GM19351 (cell line): ENCODE results near the gene PLAU.
A peak's percentile ranks its signal among the peaks of the same experiment; 100 is the strongest.
"Not testable (repeated sequence)": the region's sequence is repeated elsewhere in the genome, so short reads cannot be mapped to it uniquely, and the experiment has no call there.

Source experiments
- ATAC-seq: cut with Tn5 transposase; IDR thresholded peaks from one replicate; pipeline ENCODE4 v1.9.1; 2021; ENCODE audit warnings: mild to moderate bottlenecking, moderate library complexity; ENCODE audit not compliant: unreplicated experiment

The PLAU gene

GRCh38 chr10:73948947-73949633 lies 38.2 kb downstream of the PLAU start:
- ATAC-seq = no peak

DNA sequence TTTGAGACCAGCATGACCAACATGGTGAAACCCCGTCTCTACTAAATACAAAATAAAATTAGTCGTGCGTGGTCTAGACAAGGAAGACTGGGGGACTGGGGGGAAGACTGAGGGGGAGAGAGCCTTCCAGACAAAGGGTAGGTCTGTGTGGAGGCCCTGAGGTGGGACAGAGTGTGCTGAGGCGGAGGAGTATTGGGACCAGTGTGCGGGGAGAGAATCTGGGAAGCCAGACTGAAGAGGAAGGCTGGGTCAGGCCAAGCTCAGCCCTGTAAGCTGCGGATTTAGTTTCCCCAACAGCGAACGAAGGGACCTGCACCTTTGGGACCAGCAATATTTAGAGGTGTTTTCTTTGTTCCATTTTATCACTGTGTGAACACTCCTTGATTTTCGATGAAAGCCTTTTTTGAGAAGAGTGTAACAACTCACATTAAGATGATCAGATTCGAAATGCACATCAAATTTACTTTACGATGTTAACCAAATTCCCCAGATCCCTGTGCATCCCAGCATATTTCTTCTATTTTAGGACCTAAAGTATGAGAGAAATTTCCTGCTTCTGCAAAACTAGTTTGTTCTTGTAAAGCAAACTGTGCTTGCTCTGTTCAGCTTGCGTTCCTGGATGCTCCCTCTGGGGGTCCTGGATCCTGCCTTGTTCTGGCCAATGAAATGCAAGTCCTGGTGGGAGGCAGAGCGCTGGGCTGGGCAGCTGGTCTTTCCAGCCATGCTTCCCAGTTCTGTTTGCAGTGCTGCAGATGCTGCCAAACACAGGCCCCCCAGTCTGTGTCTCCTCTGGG lies 39.4 kb downstream of the PLAU start:
- no peak for ATAC-seq

GRCh38 chr10:73953665-73954064 lies 42.7 kb downstream of the PLAU start:
- no peak for ATAC-seq

DNA sequence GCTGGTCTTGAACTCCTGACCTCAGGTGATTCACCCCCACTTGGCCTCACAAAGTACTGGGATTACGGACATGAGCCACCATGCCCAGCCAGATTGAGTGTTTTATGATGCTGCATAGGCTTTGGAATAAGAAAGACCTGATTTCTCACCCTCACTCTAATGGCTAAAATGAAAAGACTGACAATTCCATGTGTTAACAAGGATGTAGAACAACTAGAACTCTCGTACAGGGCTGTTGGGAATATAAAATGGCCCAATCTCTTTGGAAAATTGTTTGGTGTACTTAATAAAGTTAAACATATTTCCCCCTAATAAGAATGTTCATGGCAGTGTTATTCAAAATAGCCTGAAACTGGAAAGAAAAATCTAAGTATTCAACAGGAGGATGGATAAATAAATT lies 43.8 kb downstream of the PLAU start:
- ATAC-seq = no peak

DNA sequence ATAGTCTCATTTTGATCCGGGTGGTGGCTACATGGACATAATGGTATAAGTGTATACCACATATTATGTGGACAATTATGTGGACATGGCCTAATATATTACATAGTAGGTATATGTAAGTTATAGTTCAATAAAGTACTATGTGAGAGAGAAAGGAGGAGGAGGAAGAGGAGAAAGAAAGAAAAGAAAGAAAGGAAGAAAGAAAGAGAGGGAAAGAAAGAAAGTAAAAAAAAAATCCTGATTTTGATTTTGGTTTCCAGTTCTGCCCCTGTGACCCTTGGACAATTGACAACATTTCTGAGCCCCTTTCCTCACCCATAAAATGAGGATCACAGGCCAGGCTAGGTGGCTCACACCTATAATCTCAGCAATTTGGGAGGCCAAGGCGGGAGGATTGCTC lies 44.8 kb downstream of the PLAU start:
- no peak for ATAC-seq

GRCh38 chr10:73956476-73957359 lies 45.8 kb downstream of the PLAU start:
- peak; percentile 47 for ATAC-seq

DNA sequence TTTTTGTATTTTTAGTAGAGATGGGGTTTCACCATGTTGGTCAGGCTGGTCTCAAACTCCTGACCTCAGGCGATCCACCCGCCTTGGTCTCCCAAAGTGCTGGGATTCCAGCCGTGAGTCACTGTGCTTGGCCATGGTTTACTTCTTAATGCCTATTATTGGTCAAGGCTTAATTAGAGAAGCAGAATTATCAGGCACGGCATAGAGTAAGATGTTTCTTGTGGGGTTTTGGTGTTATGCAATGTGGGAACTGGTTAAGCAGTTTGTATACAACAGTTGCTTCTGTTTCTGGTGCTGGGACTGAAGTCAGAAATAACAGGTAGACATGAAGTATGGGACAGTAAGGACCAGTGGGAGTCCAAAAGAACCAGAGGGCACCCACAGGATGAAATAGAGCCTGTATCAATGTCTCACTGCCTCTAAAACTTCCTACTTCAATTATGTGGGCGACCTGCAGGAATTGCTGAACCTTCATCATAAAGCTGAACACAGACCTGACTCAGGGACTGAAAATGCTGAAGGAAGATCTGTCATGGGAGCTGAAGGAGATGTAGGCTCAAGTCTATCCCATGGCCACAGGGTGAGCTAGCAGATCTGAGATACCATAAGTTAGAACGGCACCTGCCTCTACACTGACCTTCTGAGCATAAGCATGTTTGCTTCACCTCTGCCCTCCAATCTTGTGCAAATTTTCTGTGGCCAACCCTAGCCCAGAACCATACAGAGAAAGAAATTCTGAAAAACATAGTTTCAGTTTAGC lies 48.7 kb downstream of the PLAU start:
- ATAC-seq = peak; percentile 47

- no peak for ATAC-seq
These were observed 51.5 kb downstream of the PLAU start for GRCh38 chr10:73962386-73962785.

GRCh38 chr10:73963533-73963932 lies 52.6 kb downstream of the PLAU start:
- not testable (repeated sequence) for ATAC-seq

DNA sequence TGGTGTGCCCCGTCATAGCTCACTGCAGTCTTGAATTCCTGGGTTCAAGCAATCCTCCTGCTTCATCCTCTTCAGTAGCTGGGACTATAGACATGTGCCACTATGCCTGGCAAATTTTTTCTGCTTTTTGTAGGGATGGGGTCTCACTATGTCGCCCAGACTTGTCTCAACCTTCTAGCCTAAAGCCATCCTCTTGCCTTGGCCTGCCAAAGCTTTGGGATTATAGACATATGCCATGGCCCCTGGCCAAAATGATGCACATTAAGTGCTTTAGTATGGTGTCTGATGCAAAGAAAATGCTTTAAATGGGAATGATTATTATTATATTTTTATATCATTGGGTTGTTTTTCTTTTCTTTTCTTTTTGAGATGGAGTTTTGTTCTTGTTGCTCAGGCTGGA lies 53.8 kb downstream of the PLAU start:
- no peak for ATAC-seq

DNA sequence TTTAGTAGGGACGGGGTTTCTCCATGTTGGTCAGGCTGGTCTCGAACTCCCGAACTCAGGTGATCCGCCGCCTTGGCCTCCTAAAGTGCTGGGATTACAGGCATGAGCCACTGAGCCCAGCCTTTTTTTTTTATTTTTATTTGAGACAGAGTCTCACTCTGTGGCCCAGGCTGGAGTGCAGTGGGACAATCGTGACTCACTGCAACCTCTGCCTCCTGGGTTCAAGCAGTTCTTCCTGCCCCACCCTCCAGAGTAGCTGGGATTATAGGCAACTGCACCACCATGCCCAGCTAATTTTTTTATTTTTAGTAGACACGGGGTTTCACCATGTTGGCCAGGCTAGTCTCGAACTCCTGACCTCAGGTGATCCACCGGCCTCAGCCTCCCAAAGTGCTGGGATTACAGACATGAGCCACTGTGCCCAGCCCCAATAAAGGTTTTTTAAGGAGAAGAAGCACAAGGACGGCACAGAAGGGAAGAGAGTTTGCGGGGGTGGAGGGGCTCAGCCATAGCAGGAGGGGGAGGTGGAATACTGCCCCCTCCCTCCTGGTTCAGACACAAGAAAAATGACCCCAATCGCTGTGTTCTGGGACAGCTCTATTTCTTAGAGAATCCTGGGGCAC lies 54.4 kb downstream of the PLAU start:
- ATAC-seq = not testable (repeated sequence)

DNA sequence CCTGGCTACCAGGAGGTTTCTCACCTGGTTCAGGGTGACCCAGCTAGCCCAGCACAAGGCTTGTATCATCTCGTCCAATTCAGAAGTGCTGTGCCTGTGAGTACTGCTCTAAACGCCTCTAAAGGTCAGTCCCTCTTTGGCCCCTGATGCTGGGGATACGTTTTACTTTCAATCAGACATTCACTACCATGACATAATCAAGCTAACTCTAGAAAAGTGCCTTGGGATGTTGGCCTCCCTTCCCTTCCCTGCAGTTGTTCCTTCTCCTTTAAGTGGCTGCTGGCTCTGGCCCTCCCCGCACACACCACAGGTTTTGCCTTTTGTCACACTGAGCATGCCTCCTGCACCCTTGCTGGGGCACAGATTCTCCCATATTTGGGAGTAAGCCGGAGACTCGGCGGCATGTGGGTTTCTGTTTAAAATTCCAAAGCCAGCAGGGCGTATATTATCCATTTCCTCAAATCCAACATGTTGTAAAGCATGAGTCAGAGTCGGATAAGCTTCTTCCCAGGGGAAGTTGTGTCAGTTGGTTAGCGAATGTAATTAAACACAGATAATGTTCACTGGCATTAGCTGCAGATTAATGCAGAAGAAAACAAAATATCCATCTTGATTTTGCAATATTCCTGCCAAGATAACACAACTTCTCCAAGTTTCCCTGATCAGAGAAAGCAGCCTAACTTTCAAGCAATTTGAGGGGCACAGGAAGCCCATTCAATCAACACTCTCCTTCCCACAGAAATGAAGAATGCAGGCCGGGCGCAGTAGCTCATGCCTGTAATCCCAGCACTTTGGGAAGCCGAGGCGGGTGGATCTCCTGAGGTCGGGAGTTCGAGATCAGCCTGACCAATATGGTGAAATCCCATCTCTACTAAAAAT lies 55.2 kb downstream of the PLAU start:
- no peak for ATAC-seq

DNA sequence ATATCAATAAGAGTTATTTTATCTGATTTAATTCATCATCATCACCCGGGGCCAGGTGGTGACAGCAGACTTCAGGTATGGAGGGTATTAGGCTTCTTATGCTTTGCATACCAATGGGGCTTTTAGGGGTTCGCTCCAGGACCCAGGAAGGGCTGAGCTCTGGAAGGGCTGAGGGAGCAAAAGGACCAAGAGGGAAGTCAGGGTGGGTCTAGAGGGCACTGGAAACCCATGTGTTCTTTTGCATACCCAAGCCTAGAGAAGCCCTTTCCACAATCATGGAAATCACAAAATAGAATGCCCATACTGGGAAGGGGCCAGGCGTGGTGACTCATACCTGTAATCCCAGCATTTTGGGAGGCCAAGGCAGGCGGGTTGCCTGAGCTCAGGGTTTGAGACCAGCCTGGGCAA lies 56.1 kb downstream of the PLAU start:
- ATAC-seq = no peak
